OCI-LY7 (cell line): ENCODE measurements around the gene CFAP97D2.

Experiments used
- EZH2phosphoT487 ChIP-seq: fragments of 200-600 bp; sonication (generic); IDR thresholded peaks from 2 replicates; pipeline ENCODE4 v1.6.1; 2018; ENCODE audit warnings: low read depth, borderline replicate concordance, mild to moderate bottlenecking, mixed run types, antibody characterized with exemption, low read length, moderate library complexity, mixed read lengths
- TF ChIP-seq, protein P1 (sequence below): fragments of 200-600 bp; sonication (generic); conservative IDR thresholded peaks from 2 replicates; pipeline ENCODE4 v1.5.1; 2014; ENCODE audit warnings: mild to moderate bottlenecking, antibody characterized with exemption, low read length, moderate library complexity, mixed read lengths

DNA sequence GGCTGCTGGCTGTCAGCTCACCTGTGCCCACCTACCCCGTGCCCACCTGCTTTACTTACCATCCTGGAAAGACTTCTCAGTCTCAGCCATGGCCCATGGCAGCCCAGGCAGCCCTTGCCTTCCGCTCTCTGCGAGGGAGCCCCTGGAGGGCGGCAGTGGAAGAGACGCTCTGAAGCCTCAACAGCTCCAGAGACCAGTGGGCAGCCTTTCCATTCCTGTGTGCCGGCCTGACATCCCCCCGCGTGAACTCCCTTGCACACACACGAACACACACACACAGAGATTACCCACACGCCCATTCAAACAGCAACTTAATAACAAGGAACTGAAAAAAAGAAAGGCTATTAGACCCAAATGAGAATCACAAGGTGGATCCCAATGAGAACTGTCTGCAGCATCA lies 32.4 kb upstream of the CFAP97D2 start:
- TF ChIP-seq, protein P1, sequence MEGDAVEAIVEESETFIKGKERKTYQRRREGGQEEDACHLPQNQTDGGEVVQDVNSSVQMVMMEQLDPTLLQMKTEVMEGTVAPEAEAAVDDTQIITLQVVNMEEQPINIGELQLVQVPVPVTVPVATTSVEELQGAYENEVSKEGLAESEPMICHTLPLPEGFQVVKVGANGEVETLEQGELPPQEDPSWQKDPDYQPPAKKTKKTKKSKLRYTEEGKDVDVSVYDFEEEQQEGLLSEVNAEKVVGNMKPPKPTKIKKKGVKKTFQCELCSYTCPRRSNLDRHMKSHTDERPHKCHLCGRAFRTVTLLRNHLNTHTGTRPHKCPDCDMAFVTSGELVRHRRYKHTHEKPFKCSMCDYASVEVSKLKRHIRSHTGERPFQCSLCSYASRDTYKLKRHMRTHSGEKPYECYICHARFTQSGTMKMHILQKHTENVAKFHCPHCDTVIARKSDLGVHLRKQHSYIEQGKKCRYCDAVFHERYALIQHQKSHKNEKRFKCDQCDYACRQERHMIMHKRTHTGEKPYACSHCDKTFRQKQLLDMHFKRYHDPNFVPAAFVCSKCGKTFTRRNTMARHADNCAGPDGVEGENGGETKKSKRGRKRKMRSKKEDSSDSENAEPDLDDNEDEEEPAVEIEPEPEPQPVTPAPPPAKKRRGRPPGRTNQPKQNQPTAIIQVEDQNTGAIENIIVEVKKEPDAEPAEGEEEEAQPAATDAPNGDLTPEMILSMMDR: 0 out of 2 replicates have a peak, but pooled peaks have one; percentile 29
- TF ChIP-seq EZH2phosphoT487: no peak
